ENCODE results near the gene CLIC3. TPM values are rescaled to one million over a fixed set of nuclear protein-coding genes. Genes with fewer than 3 reads are reported as not detected.

Gene CLIC3
- total RNA-seq, 1 experiment from 2014 or later = 24.1 TPM

DNA sequence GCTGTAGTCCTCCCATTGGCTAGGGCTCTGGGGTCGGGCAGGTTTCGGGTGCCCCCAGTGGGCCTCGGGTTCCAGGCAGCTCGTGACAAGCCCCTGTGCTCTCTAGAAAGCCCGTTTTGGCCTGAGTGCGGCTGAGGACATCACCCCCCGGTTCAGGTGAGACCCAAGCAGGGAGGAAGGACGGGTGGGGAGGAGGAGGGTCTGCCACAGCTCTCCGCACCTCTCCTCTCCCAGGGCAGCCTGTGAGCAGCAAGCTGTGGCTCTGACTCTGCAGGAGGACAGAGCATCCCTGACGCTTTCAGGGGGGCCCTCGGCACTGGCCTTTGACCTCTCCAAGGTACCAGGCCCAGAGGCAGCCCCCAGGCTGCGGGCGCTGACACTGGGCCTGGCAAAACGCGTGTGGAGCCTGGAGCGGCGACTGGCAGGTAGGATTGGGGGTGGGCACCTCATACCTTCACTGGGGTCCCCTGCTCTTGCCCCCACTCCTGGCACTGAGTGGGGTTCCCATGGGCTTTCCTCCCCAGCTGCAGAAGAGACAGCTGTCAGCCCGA lies 3.5 kb downstream of the CLIC3 start:
- Histone ChIP-seq H3K4me3 (peak overlapping the region; percentile 88), H3K4me1 (replicated peaks; ENCODE audit: insufficient read depth) (peaks cover 26% of the 10 kb centered on the region), H3K27ac (peak overlapping the region; percentile 36; the same call in 1 of the 2 replicates), H2AFZ (peak overlapping the region; percentile 95), H3K9me2 (ENCODE audit: insufficient read depth) (no peaks in the 10 kb centered on the region), H3K27me3 (ENCODE audit: insufficient read depth, low read depth) (no peaks in the 10 kb centered on the region), H3K9me3 (ENCODE audit: insufficient read depth, low read depth) (no peaks in the 10 kb centered on the region), H3K36me3 (ENCODE audit: low read depth) (no peaks in the 10 kb centered on the region), H3K4me2 (peak overlapping the region; percentile 92), H3F3A (ENCODE audit: insufficient read depth, low read depth) (peaks cover 37% of the 10 kb centered on the region; the same call in 1 of the 2 replicates), H4K20me1 (ENCODE audit: insufficient read depth) (no peaks in the 10 kb centered on the region; the same call in 1 of the 2 replicates), H3K79me2 (ENCODE audit: low read depth) (peaks cover 7% of the 10 kb centered on the region; the same call in 1 of the 2 replicates)
- ChIA-PET POLR2A (ENCODE audit: unreplicated experiment) (interaction anchor here (0.5 to 1.3 kb wide), 4 partner anchors 14 to 146 kb away, joined by 3 to 21 read pairs (median 10); no protein-coding TSS in a partner anchor), CTCF (interaction anchor here (0.8 kb wide), 1 partner anchor 15 kb away, joined by 5 read pairs; no protein-coding TSS in a partner anchor)
- intact Hi-C loops (cut with micrococcal nuclease; ENCODE audit: unreplicated experiment) = no loop called here
- DNase-seq = no peak
- no peak for TF ChIP-seq EZH2 (IDR thresholded peaks at IDR 0.05; ENCODE audit: low read depth)
- TF ChIP-seq, protein P1, sequence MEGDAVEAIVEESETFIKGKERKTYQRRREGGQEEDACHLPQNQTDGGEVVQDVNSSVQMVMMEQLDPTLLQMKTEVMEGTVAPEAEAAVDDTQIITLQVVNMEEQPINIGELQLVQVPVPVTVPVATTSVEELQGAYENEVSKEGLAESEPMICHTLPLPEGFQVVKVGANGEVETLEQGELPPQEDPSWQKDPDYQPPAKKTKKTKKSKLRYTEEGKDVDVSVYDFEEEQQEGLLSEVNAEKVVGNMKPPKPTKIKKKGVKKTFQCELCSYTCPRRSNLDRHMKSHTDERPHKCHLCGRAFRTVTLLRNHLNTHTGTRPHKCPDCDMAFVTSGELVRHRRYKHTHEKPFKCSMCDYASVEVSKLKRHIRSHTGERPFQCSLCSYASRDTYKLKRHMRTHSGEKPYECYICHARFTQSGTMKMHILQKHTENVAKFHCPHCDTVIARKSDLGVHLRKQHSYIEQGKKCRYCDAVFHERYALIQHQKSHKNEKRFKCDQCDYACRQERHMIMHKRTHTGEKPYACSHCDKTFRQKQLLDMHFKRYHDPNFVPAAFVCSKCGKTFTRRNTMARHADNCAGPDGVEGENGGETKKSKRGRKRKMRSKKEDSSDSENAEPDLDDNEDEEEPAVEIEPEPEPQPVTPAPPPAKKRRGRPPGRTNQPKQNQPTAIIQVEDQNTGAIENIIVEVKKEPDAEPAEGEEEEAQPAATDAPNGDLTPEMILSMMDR (conservative IDR thresholded peaks at IDR 0.05) = no peak
- TSS peak; percentile 29 for BruUV-seq (replicated peaks)

DNA sequence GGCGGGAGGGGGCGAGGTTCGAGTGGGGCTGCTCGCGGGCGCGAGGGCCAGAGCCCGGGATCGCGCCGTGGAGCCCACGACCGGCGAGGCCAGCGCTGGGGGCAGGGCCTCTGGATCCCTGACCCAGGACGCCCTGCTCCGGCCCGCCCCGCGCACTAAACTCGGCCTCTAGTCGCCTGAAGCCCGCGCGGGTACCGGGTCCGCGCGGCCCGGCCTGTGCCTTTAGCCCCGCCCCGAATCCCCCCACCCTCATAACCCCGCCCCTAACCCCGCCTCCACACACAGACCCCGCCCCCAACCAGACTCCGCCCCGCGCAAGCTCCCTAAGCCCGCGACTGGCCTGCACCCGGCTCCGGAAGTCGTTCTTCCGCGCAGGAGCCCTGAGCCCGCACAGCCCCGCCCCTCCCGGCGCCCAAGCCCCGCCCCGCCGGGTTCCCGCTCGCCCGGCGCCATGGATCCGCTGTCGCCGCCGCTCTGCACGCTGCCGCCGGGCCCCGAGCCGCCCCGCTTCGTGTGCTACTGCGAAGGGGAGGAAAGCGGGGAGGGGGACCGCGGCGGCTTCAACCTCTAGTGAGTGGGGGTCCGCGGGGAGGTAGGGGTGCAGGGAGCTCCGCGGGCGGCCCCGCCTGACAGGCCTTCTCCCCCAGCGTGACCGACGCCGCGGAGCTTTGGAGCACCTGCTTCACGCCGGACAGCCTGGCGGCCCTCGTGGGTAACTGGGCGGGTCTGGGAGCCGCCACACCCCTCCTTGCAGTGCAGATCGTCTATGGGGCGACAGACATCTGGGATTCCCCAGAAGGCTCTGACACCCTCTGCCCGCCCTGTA lies 4.2 kb downstream of the CLIC3 start, which contains the start of gene PAXX:
TSS of gene PAXX (plus strand) at position 430 of the 826 bp plus-strand sequence. CDS start at position 452, 22 bp downstream.
- TF ChIP-seq EZH2 (IDR thresholded peaks at IDR 0.05; ENCODE audit: low read depth) = no peak
- TF ChIP-seq, protein P1 (conservative IDR thresholded peaks at IDR 0.05) = no peak
- ChIA-PET CTCF (interaction anchor here (0.7 to 1.0 kb wide), 3 partner anchors 8 to 44 kb away, joined by 5 to 22 read pairs (median 11); no protein-coding TSS in a partner anchor), POLR2A (ENCODE audit: unreplicated experiment) (interaction anchor here (0.5 to 1.3 kb wide), 9 partner anchors 14 to 270 kb away, joined by 3 to 25 read pairs (median 6); no protein-coding TSS in a partner anchor)
- peak within 1 kb of the TSS; percentile 95 for H2AFZ ChIP-seq
- H3F3A ChIP-seq (ENCODE audit: insufficient read depth, low read depth) = peaks cover 33% of the 10 kb centered on the region; the same call in 1 of the 2 replicates
- H3K4me3 ChIP-seq = peak within 1 kb of the TSS; percentile 88
- peak within 1 kb of the TSS; percentile 92 for H3K4me2 ChIP-seq
- H3K9me2 ChIP-seq (ENCODE audit: insufficient read depth) = no peaks in the 10 kb centered on the region
- no peaks in the 10 kb centered on the region for H3K9me3 ChIP-seq (ENCODE audit: insufficient read depth, low read depth)
- intact Hi-C loops (cut with micrococcal nuclease; ENCODE audit: unreplicated experiment) = no loop called here
- H4K20me1 ChIP-seq (ENCODE audit: insufficient read depth) = no peaks in the 10 kb centered on the region; the same call in 1 of the 2 replicates
- peaks cover 7% of the 10 kb centered on the region; the same call in 1 of the 2 replicates for H3K79me2 ChIP-seq (ENCODE audit: low read depth)
- DNase-seq = peak; percentile 77 to 97
- H3K4me1 ChIP-seq (replicated peaks; ENCODE audit: insufficient read depth) = peaks cover 22% of the 10 kb centered on the region
- no TSS peak for BruUV-seq (replicated peaks)
- H3K27ac ChIP-seq = peak within 1 kb of the TSS; percentile 42
- H3K36me3 ChIP-seq (ENCODE audit: low read depth) = no peaks in the 10 kb centered on the region
- H3K27me3 ChIP-seq (ENCODE audit: insufficient read depth, low read depth) = no peaks in the 10 kb centered on the region

DNA sequence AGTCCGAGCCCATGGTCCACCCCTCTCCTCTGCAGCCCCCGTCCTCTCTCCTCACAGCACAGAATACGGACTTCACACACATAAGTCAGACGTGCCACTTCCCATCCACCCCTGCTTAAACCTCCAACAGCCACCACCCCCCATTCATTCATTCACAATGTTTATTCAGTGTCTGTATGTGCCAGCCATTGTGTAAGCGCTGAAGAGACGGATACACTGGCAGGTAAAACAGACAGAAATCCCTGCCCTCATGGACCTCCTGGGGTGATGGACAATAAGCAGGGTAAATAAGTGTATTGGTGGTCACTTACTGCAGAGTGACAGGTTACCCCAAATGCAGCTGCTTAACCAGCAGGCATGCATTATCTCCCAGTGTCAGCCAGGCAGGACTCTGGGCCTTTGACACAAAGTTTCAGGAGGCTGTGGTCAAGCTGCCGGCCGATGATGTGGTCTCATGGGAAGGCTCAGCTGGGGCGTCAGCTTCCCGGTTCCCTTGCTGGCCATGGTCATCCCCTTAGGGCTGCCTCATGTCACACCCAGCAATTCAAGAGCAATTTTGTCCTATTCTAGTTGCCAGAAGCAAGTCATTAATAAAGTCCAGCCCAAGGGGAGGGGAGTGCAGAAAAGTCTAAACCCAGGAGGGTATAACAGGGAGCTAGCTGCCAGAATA lies 6.0 kb downstream of the CLIC3 start:
- no peak overlapping the region for H2AFZ ChIP-seq
- H3K9me3 ChIP-seq (ENCODE audit: insufficient read depth, low read depth) = no peaks in the 10 kb centered on the region
- intact Hi-C loops (cut with micrococcal nuclease; ENCODE audit: unreplicated experiment) = no loop called here
- peaks cover 27% of the 10 kb centered on the region; the same call in 1 of the 2 replicates for H3F3A ChIP-seq (ENCODE audit: insufficient read depth, low read depth)
- POLR2A ChIA-PET (ENCODE audit: unreplicated experiment) = interaction anchor here (0.5 kb wide), 1 partner anchor 77 kb away, joined by 21 read pairs; no protein-coding TSS in a partner anchor
- H3K9me2 ChIP-seq (ENCODE audit: insufficient read depth) = no peaks in the 10 kb centered on the region
- no TSS peak for BruUV-seq (replicated peaks)
- TF ChIP-seq, protein P1 (conservative IDR thresholded peaks at IDR 0.05) = no peak
- TF ChIP-seq EZH2 (IDR thresholded peaks at IDR 0.05; ENCODE audit: low read depth) = no peak
- DNase-seq = no peak
- H3K79me2 ChIP-seq (ENCODE audit: low read depth) = peaks cover 7% of the 10 kb centered on the region; the same call in 1 of the 2 replicates
- H3K27ac ChIP-seq = no peak overlapping the region
- H3K27me3 ChIP-seq (ENCODE audit: insufficient read depth, low read depth) = no peaks in the 10 kb centered on the region
- no peaks in the 10 kb centered on the region for H3K36me3 ChIP-seq (ENCODE audit: low read depth)
- CTCF ChIA-PET = no interaction called here
- H4K20me1 ChIP-seq (ENCODE audit: insufficient read depth) = no peaks in the 10 kb centered on the region; the same call in 1 of the 2 replicates
- H3K4me3 ChIP-seq = no peak overlapping the region
- H3K4me1 ChIP-seq (replicated peaks; ENCODE audit: insufficient read depth) = 0 out of 2 replicates have a peak, but pooled peaks cover 5% of the 10 kb centered on the region
- H3K4me2 ChIP-seq = no peak overlapping the region
